CD4-positive, alpha-beta T cell treated with Interleukin-1 beta for 1 hour (primary cell): Measurements from ENCODE around the gene GRIK3.

ENCODE experiments used
- DNase-seq, 2 donors: peaks; one replicate each; pipeline ENCODE4 v3.0.0-alpha.2; 2020 to 2022

GRIK3 gene

GRCh38 chr1:36807262-36807661 lies 227.1 kb downstream of the GRIK3 start:
- DNase-seq, result no peak

GRCh38 chr1:36805979-36806640 lies 228.2 kb downstream of the GRIK3 start:
- no peak for DNase-seq

- no peak for DNase-seq
Observed at GRCh38 chr1:36804669-36805314, 229.5 kb downstream of the GRIK3 start.

GRCh38 chr1:36803868-36804570 lies 230.3 kb downstream of the GRIK3 start:
- no peak for DNase-seq

- no peak for DNase-seq
Observed at GRCh38 chr1:36802018-36802417, 232.3 kb downstream of the GRIK3 start.

GRCh38 chr1:36797761-36798160 lies 236.6 kb downstream of the GRIK3 start:
- DNase-seq, result no peak

GRCh38 chr1:36796733-36797132 lies 237.6 kb downstream of the GRIK3 start:
- no peak for DNase-seq

GRCh38 chr1:36796106-36796590 lies 238.2 kb downstream of the GRIK3 start:
- no peak for DNase-seq

GRCh38 chr1:36794460-36794859 lies 239.9 kb downstream of the GRIK3 start:
- DNase-seq, result no peak

- no peak for DNase-seq
Observed at GRCh38 chr1:36793452-36793851, 240.9 kb downstream of the GRIK3 start.

- DNase-seq, result no peak
Observed at GRCh38 chr1:36792292-36792691, 242.0 kb downstream of the GRIK3 start.

- DNase-seq, result no peak
Observed at GRCh38 chr1:36790191-36790590, 244.1 kb downstream of the GRIK3 start.

- no peak for DNase-seq
Observed at GRCh38 chr1:36789535-36789934, 244.8 kb downstream of the GRIK3 start.

- no peak for DNase-seq
Observed at GRCh38 chr1:36787312-36787913, 246.9 kb downstream of the GRIK3 start.

GRCh38 chr1:36786425-36786824 lies 247.9 kb downstream of the GRIK3 start:
- no peak for DNase-seq

GRCh38 chr1:36784147-36784859 lies 250.0 kb downstream of the GRIK3 start:
- no peak for DNase-seq

- no peak for DNase-seq
Observed at GRCh38 chr1:36783475-36783874, 250.8 kb downstream of the GRIK3 start.

GRCh38 chr1:36782785-36783184 lies 251.5 kb downstream of the GRIK3 start:
- DNase-seq, result no peak

GRCh38 chr1:36782085-36782484 lies 252.2 kb downstream of the GRIK3 start:
- DNase-seq, result no peak

GRCh38 chr1:36781098-36781497 lies 253.2 kb downstream of the GRIK3 start:
- DNase-seq, result no peak

GRCh38 chr1:36778740-36779139 lies 255.6 kb downstream of the GRIK3 start:
- no peak for DNase-seq

- no peak for DNase-seq
Observed at GRCh38 chr1:36776948-36777831, 257.1 kb downstream of the GRIK3 start.
